ENCODE measurements around the gene EIF4EBP3.
A peak's percentile ranks its signal among the peaks of the same experiment; 100 is the strongest.

Gene EIF4EBP3

GRCh38 chr5:140548300-140548688, 832 bp downstream of the EIF4EBP3 start:
- TF ChIP-seq CTCF (IDR thresholded peaks at IDR 0.05; ENCODE audit: low read depth, low read length, missing control alignments) = no peak
- in situ Hi-C loops (cut with HindIII; ENCODE audit: low sequenced_read_pairs) = no loop called here
- H3K4me3 ChIP-seq (ENCODE audit: low read depth, low read length) = peak overlapping the region; percentile 38
- no peak for DNase-seq (ENCODE audit: low read depth)

GRCh38 chr5:140548791-140549190, 1.3 kb downstream of the EIF4EBP3 start:
- DNase-seq (ENCODE audit: low read depth) = no peak
- TF ChIP-seq CTCF (IDR thresholded peaks at IDR 0.05; ENCODE audit: low read depth, low read length, missing control alignments) = no peak
- in situ Hi-C loops (cut with HindIII; ENCODE audit: low sequenced_read_pairs) = no loop called here
- no peak overlapping the region for H3K4me3 ChIP-seq (ENCODE audit: low read depth, low read length)

- in situ Hi-C loops (cut with HindIII; ENCODE audit: low sequenced_read_pairs) = no loop called here
- H3K4me3 ChIP-seq (ENCODE audit: low read depth, low read length) = no peak overlapping the region
- no peak for DNase-seq (ENCODE audit: low read depth)
- no peak for TF ChIP-seq CTCF (IDR thresholded peaks at IDR 0.05; ENCODE audit: low read depth, low read length, missing control alignments)
Measured at GRCh38 chr5:140549237-140550144, 2.0 kb downstream of the EIF4EBP3 start.

GRCh38 chr5:140550147-140551079, 3.0 kb downstream of the EIF4EBP3 start:
- in situ Hi-C loops (cut with HindIII; ENCODE audit: low sequenced_read_pairs) = no loop called here
- no peak for DNase-seq (ENCODE audit: low read depth)
- TF ChIP-seq CTCF (IDR thresholded peaks at IDR 0.05; ENCODE audit: low read depth, low read length, missing control alignments) = no peak
- H3K4me3 ChIP-seq (ENCODE audit: low read depth, low read length) = no peak overlapping the region

GRCh38 chr5:140551872-140552271, 4.4 kb downstream of the EIF4EBP3 start:
- H3K4me3 ChIP-seq (ENCODE audit: low read depth, low read length) = no peak overlapping the region
- in situ Hi-C loops (cut with HindIII; ENCODE audit: low sequenced_read_pairs) = no loop called here
- TF ChIP-seq CTCF (IDR thresholded peaks at IDR 0.05; ENCODE audit: low read depth, low read length, missing control alignments) = no peak
- DNase-seq (ENCODE audit: low read depth) = no peak

GRCh38 chr5:140553657-140554056, 6.2 kb downstream of the EIF4EBP3 start:
- H3K4me3 ChIP-seq (ENCODE audit: low read depth, low read length) = no peak overlapping the region
- no peak for TF ChIP-seq CTCF (IDR thresholded peaks at IDR 0.05; ENCODE audit: low read depth, low read length, missing control alignments)
- in situ Hi-C loops (cut with HindIII; ENCODE audit: low sequenced_read_pairs) = no loop called here
- no peak for DNase-seq (ENCODE audit: low read depth)

Measured in astrocyte of the cerebellum (primary cell).